Uterus (tissue), 4 donors: ENCODE results near the gene HPS5. TPM values are rescaled to one million over a fixed set of nuclear protein-coding genes. Genes with fewer than 3 reads are reported as not detected.
"Not testable (repeated sequence)": the region's sequence is repeated elsewhere in the genome, so short reads cannot be mapped to it uniquely, and the experiment has no call there.

Experiments used
- DNase-seq, 2 donors: peaks; one replicate each; pipeline ENCODE4 v3.0.0-alpha.2; 2019 to 2020
- H3K27ac ChIP-seq, 2 donors: fragments of 200-600 bp; sonication (generic); 1 replicate in 1 of 2; 2 replicates in 1 of 2; pipeline ENCODE4 v1.5.1; 2016 to 2018
- H3K27me3 ChIP-seq, 2 donors: fragments of 200-600 bp; sonication (generic); one replicate each; pipeline ENCODE4 v1.5.1; 2018 to 2019; ENCODE audit warnings: control low read depth in 1 of 2
- H3K36me3 ChIP-seq, 2 donors: fragments of 200-600 bp; sonication (generic); one replicate each; pipeline ENCODE4 v1.5.1; 2019; ENCODE audit warnings: control low read depth in 1 of 2
- H3K4me1 ChIP-seq, 2 donors: fragments of 200-600 bp; sonication (generic); one replicate each; pipeline ENCODE4 v1.5.1; 2018 to 2019; ENCODE audit warnings: control low read depth in 1 of 2
- H3K4me3 ChIP-seq, 2 donors: fragments of 200-600 bp; sonication (generic); 1 replicate in 1 of 2; 2 replicates in 1 of 2; pipeline ENCODE4 v1.5.1; 2018 to 2019; ENCODE audit warnings: mild to moderate bottlenecking in 1 of 2
- H3K9me3 ChIP-seq, 2 donors: fragments of 200-600 bp; sonication (generic); one replicate each; pipeline ENCODE4 v1.5.1; 2019; ENCODE audit warnings: control low read depth in 1 of 2
- POLR2A ChIP-seq, 2 donors: fragments of 450-650 bp; IDR thresholded peaks; one replicate each; pipeline ENCODE4 v1.6.1; 2016; ENCODE audit warnings: antibody characterized with exemption in 2 of 2, mild to moderate bottlenecking in 1 of 2, moderate library complexity in 1 of 2
- intact Hi-C: fragments of 100-400 bp; cut with DNase I; formaldehyde crosslinking; loops from one replicate; pipeline ENCODE4 v1.15.1; 2023; ENCODE audit warnings: low total_unique reads
- total RNA-seq, 4 donors: library from RNA; depleted of rRNA in 3 of 4; stranded (reverse); fragments of >200 nt in 3 of 4; gene quantifications; one replicate each; pipeline versions ENCODE4 v1.1.0 to v1.2.4, GENCODE V29; 2014 to 2023
- TF ChIP-seq, protein P1 (sequence below), 4 experiments: fragments of 200-600 bp in 2 of 4; fragments of 450-650 bp in 2 of 4; sonication (generic) in 2 of 4; IDR thresholded peaks; one replicate each; pipeline ENCODE4 v1.5.1; 2016 to 2019; ENCODE audit warnings: antibody characterized with exemption in 4 of 4, mild to moderate bottlenecking in 2 of 4, moderate library complexity in 1 of 4
- donor health status: DM: yes; HTN: yes; CAD: no.

The HPS5 gene
- total RNA-seq, 4 donors from 2014 or later = 6.4 to 55.0 (median 35.9) TPM

DNA sequence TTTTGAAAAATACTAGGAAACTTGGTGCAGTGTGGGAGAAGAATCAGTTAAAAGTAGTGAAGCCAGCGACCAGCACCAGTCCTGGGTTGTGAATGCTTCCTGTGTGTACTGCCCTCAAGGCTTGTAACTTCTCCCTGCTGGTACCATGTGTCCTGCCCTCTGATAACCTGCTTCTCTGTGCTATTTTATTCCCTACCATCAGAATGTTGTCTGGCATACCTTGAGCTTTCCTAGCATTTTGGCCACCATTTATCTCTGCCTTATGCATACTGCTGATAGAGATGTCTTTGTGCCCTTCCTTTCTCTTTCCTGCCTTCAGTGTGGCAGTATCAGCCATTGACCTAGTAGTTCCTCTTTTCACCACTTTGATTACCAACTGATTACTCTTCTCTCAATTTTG lies 2.4 kb upstream of the HPS5 start:
- Histone ChIP-seq H3K27ac (no peak overlapping the region), H3K9me3 (no peaks in the 10 kb centered on the region), H3K36me3 (no peaks in the 10 kb centered on the region), H3K27me3 (no peaks in the 10 kb centered on the region), H3K4me3 (no peak overlapping the region), H3K4me1 (peaks cover 8 to 15% of the 10 kb centered on the region in 2 donors)
- intact Hi-C loops = loop anchor here (5.0 kb wide), 1 partner anchor 73 kb away; no protein-coding TSS in a partner anchor
- no peak for TF ChIP-seq POLR2A (IDR thresholded peaks at IDR 0.05)
- TF ChIP-seq, protein P1, sequence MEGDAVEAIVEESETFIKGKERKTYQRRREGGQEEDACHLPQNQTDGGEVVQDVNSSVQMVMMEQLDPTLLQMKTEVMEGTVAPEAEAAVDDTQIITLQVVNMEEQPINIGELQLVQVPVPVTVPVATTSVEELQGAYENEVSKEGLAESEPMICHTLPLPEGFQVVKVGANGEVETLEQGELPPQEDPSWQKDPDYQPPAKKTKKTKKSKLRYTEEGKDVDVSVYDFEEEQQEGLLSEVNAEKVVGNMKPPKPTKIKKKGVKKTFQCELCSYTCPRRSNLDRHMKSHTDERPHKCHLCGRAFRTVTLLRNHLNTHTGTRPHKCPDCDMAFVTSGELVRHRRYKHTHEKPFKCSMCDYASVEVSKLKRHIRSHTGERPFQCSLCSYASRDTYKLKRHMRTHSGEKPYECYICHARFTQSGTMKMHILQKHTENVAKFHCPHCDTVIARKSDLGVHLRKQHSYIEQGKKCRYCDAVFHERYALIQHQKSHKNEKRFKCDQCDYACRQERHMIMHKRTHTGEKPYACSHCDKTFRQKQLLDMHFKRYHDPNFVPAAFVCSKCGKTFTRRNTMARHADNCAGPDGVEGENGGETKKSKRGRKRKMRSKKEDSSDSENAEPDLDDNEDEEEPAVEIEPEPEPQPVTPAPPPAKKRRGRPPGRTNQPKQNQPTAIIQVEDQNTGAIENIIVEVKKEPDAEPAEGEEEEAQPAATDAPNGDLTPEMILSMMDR (IDR thresholded peaks at IDR 0.05) = no peak
- no peak for DNase-seq

DNA sequence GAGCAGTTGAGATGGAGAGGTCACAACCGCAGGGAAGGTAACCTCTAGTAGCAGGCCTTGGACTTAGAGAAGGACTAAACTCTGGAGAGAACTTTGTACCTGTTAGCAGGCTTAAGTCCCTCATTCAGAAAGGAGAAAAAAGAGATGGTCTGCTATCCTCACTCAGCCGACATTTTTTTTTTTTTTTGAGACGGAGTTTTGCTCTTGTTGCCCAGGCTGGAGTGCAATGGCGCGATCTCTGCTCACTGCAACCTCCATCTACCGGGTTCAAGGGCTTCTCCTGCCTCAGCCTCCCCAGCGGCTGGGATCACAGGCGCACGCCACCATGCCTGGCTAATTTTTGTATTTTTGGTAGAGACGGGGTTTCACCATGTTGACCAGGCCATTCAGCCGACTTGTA lies 1.9 kb upstream of the HPS5 start:
- not testable (repeated sequence) for H3K27me3 ChIP-seq, DNase-seq, H3K4me3 ChIP-seq, H3K36me3 ChIP-seq, H3K27ac ChIP-seq, H3K9me3 ChIP-seq
- peaks cover 8 to 15% of the 10 kb centered on the region in 2 donors for H3K4me1 ChIP-seq
- intact Hi-C loops = loop anchor here (5.0 kb wide), 1 partner anchor 73 kb away; no protein-coding TSS in a partner anchor

DNA sequence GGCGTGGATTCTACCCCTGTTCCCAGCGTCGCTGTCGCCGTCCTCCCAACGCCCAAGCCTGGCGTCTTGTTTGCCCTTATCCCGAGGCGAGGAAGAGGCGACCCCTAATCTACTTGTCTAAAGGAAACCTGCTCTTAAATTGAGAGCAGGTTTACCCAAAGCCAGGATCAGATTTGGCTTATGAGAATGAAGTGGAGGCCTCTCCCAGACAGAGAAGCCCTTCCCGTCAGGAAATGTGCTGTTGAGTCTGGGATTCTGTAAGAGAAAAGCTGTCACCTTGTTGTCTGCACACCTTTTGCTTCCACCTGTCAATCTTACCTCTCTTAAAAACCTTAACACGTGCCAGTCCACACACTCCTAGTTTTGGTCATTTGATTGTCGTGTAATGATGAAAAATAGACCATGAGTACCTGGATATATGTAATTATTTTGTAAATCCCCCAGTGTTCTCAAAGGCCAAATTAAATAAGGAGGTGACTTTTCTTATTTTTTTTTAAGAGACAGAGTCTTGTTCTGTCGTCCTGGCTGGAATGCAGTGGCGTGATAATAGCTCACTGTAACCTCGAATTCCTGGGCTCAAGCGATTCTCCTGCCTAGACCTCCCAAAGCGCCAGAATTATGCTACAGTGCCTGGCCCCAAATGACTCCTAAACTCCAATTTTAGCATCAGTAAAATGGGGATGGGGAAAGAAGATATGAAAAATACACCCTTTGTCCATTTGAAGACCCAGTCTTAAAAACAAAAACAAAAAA lies 1.1 kb upstream of the HPS5 start:
- DNase-seq = no peak
- Histone ChIP-seq H3K9me3 (no peaks in the 10 kb centered on the region), H3K4me3 (peak overlapping the region; percentile 73 to 82), H3K4me1 (peaks cover 8 to 19% of the 10 kb centered on the region in 2 donors), H3K27ac (peak overlapping the region; percentile 96 to 99), H3K27me3 (no peaks in the 10 kb centered on the region), H3K36me3 (no peaks in the 10 kb centered on the region)
- TF ChIP-seq, protein P1 (IDR thresholded peaks at IDR 0.05) = no peak
- no peak for TF ChIP-seq POLR2A (IDR thresholded peaks at IDR 0.05)
- intact Hi-C loops = loop anchor here (5.0 kb wide), 1 partner anchor 74 kb away; no protein-coding TSS in a partner anchor

DNA sequence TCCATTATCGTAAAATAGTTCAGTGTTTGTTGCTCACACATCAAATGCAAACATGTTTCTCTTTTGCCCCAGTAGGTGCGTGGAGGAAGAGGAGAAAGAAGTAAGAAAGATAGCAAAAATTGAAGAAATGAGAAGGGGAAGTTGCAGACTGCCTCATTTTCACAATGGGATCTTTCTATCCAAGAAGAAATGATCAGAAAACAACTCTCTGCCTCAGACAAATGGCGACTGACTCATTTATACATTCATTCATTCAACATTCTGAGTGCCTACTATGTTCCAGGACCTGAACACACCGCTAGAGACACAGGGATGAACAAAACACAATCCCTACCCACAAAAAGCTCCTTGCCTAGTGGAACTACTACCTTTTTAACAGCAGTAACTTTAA lies 367 bp downstream of the HPS5 start:
- H3K4me1 ChIP-seq = peaks cover 8 to 19% of the 10 kb centered on the region in 2 donors
- H3K4me3 ChIP-seq = peak overlapping the region; percentile 73 to 82
- H3K9me3 ChIP-seq = no peaks in the 10 kb centered on the region
- TF ChIP-seq POLR2A (IDR thresholded peaks at IDR 0.05) = no peak
- TF ChIP-seq, protein P1 (IDR thresholded peaks at IDR 0.05) = no peak
- no peaks in the 10 kb centered on the region for H3K36me3 ChIP-seq
- no peaks in the 10 kb centered on the region for H3K27me3 ChIP-seq
- intact Hi-C loops = loop anchor here (5.0 kb wide), 1 partner anchor 76 kb away; no protein-coding TSS in a partner anchor
- H3K27ac ChIP-seq = peak overlapping the region; percentile 96 to 99
- no peak for DNase-seq

DNA sequence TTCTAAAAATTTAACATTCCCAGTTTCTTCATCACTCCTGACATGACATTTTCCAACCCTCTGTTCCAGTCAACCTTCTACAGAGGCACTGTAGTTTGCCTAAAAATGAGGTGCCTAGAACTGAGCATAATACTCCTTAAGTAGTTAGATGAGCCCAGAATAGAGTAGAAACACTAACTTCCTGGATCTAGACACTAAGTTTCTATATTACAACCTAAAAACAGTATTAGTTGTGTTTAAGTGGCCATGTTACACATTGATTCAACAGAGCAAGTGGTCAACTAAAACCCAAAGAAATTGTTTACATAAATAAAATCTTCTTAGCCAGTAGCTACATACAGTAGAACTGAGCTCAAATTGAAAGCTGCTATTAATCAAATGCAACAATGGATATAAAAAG lies 1.3 kb downstream of the HPS5 start:
- no peaks in the 10 kb centered on the region for H3K9me3 ChIP-seq
- no peak overlapping the region for H3K4me3 ChIP-seq
- H3K36me3 ChIP-seq = no peaks in the 10 kb centered on the region
- H3K4me1 ChIP-seq = peaks cover 8 to 19% of the 10 kb centered on the region in 2 donors
- intact Hi-C loops = loop anchor here (5.0 kb wide), 1 partner anchor 77 kb away; no protein-coding TSS in a partner anchor
- H3K27me3 ChIP-seq = no peaks in the 10 kb centered on the region
- no peak for TF ChIP-seq POLR2A (IDR thresholded peaks at IDR 0.05)
- TF ChIP-seq, protein P1 (IDR thresholded peaks at IDR 0.05) = no peak
- H3K27ac ChIP-seq = no peak overlapping the region
- DNase-seq = no peak
